Suppressor macrophage (primary cell): ENCODE data around the gene PLA2G4B.

ENCODE experiments used
- DNase-seq, 4 experiments: peaks; one replicate each; pipeline ENCODE4 v3.0.0-alpha.2; 2020 to 2022
- total RNA-seq, 17 experiments: gene quantifications; one replicate each; lab custom pipeline; 2026; ENCODE audit warnings: mixed read lengths in 6 of 17, inconsistent platforms in 3 of 17; lab: John Stamatoyannopoulos, UW

PLA2G4B gene
- total RNA-seq, result 0.05 to 0.88 (median 0.20) reads per million in 17 experiments

GRCh38 chr15:41838400-41838897 lies at the start of gene PLA2G4B:
Gene PLA2G4B (plus strand): TSS chr15:41838847. CDS start chr15:41838914, 67 bp downstream.
- no peak for DNase-seq

GRCh38 chr15:41789236-41789635 lies 49.4 kb upstream of the PLA2G4B start:
- peak in 1 of 4 experiments; percentile 21 for DNase-seq

GRCh38 chr15:41789662-41790061 lies 49.0 kb upstream of the PLA2G4B start:
- no peak for DNase-seq

GRCh38 chr15:41790169-41790568 lies 48.5 kb upstream of the PLA2G4B start:
- no peak for DNase-seq

- peak in 3 of 4 experiments; percentile 28 to 47 (median 39) for DNase-seq
Measured at GRCh38 chr15:41790756-41791546, 47.7 kb upstream of the PLA2G4B start.

GRCh38 chr15:41791547-41791937 lies 47.1 kb upstream of the PLA2G4B start:
- DNase-seq, result no peak

GRCh38 chr15:41792000-41792637 lies 46.5 kb upstream of the PLA2G4B start:
- no peak for DNase-seq

- no peak for DNase-seq
Measured at GRCh38 chr15:41794081-41794480, 44.6 kb upstream of the PLA2G4B start.

- no peak for DNase-seq
Measured at GRCh38 chr15:41795996-41796856, 42.4 kb upstream of the PLA2G4B start.

- no peak for DNase-seq
Measured at GRCh38 chr15:41797201-41797944, 41.3 kb upstream of the PLA2G4B start.

GRCh38 chr15:41798607-41799487 lies 39.8 kb upstream of the PLA2G4B start:
- no peak for DNase-seq

- DNase-seq, result no peak
Measured at GRCh38 chr15:41799488-41799805, 39.2 kb upstream of the PLA2G4B start.

GRCh38 chr15:41801185-41801584 lies 37.5 kb upstream of the PLA2G4B start:
- no peak for DNase-seq

GRCh38 chr15:41801850-41802455 lies 36.7 kb upstream of the PLA2G4B start:
- no peak for DNase-seq

- DNase-seq, result no peak
Measured at GRCh38 chr15:41804361-41804760, 34.3 kb upstream of the PLA2G4B start.

- DNase-seq, result no peak
Measured at GRCh38 chr15:41804916-41805666, 33.6 kb upstream of the PLA2G4B start.

GRCh38 chr15:41805711-41806110 lies 32.9 kb upstream of the PLA2G4B start:
- DNase-seq, result no peak

- no peak for DNase-seq
Measured at GRCh38 chr15:41806291-41807181, 32.1 kb upstream of the PLA2G4B start.

GRCh38 chr15:41809121-41809520 lies 29.5 kb upstream of the PLA2G4B start:
- no peak for DNase-seq
